Kidney tubule cell (primary cell): ENCODE data around the gene DHX38.
"Not testable (repeated sequence)": the region's sequence is repeated elsewhere in the genome, so short reads cannot be mapped to it uniquely, and the experiment has no call there.

Source experiments
- DNase-seq: peaks from one replicate; pipeline ENCODE4 v3.0.0-alpha.2; 2018; ENCODE audit warnings: low spot score

Gene DHX38

GRCh38 chr16:72093448-72094265 is at the start of gene DHX38, which contains the start of gene TXNL4B:
TSS of gene DHX38 (plus strand) at chr16:72093847. CDS start at chr16:72096158, 2,311 bp downstream.
TSS of gene TXNL4B (minus strand) at chr16:72093620. CDS start at chr16:72090749, 2,871 bp downstream.
- DNase-seq: peak; percentile 99

DNA sequence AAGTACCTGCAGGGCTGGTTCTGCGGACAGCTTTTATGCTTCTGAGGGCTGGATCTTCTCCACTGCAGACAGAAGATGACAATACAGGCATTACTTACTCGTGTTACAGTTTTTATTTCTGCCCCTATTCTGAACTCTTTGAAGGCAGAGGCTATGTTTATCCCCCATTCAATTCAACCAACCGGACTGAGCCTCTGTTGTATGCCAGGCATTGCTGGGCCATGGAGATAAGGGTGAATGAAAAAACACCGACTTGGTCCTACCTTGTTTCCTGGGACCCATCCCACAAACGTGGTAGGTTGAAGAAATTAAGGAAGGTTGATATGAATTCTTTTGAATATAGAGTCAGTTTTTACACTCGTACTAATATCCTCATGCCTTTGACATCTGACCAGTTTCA is 49.4 kb upstream of the DHX38 start:
- DNase-seq: no peak

- no peak for DNase-seq
Observed at GRCh38 chr16:72044825-72045359, 48.8 kb upstream of the DHX38 start.

DNA sequence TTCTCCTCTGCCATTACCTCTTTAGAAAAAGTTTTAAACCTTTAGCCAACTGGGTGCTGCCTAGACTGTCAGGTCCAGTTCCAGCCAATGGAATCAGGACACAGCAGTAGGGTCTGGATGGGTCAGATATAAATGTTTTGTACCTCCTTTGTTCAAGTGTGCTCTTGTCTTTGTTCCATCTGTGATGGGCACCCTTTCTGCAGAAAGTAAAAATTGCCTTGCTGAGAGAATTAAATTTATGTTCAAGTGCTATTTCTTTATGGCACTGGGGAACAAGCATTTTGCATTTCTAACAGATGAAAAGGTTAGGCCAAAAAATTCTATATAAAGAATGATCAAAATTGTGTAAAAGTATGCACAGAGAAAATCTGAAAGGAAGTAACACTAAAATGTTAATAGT is 44.5 kb upstream of the DHX38 start:
- no peak for DNase-seq

DNA sequence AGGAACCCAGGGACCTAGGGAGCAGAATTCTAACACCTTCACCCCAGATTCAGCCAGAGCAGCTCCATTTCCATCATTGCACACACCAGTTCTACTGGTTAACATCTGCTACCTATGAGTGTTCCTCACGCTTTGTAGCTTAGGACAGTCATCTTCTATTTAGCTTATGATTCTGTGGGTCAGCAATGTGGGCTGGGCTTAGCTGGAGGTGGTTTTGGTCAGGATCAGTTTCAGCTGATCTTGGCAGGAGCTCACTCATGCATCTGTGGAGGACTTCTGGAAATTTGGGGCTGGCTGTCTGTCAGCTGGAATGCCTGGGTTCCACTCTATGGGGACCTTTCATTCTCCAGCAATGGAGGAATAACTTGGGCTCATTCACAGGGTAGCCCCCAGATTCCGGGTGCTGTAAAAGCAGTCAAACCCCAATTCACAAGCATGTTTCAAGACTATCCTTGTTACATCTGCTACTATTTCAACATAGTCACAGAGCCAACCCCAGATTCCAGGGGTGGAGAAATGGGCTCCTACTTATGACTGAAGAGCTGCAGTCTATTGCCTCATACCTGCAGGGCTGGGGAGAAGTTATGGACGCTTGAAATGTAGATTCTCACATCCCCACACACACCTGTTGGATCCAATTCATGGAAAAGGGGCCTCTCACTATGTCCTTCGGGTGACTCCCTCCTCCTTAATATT is 42.7 kb upstream of the DHX38 start:
- DNase-seq: peak; percentile 36

GRCh38 chr16:72051818-72052217 is 41.8 kb upstream of the DHX38 start:
- no peak for DNase-seq

DNA sequence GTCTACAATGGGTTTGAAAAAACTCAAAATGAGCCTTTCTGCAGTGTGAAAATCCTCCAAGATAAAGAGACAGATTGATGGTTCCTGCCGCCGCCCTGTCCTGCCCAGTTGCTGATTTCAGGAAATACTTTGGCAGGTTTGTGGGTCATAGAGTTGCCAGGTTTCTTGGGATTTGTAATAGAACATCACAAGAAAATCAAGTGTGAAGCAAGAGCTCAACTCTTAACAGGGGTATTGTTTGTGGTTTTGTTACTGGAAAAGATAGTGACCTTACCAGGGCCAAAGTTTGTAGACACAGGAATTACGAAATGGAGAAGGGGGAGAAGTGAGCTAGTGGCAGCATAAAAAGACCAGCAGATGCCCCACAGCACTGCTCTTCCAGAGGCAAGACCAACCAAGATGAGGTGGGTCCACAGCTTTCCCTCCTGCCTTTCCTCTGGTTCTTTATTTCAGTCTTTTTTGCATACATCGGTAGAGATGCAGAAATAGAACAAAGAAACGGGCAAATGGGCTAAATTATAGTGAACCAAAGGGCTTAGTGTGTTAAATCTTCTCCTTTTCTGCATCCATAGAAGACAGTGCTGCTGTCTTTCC is 39.3 kb upstream of the DHX38 start, which contains the start of gene HP:
TSS of gene HP (plus strand) at position 252 of the 594 bp plus-strand sequence. CDS start at position 400, 148 bp downstream.
- DNase-seq: not testable (repeated sequence)

GRCh38 chr16:72055911-72056310 is 37.7 kb upstream of the DHX38 start:
- DNase-seq: no peak

GRCh38 chr16:72057313-72057712 is 36.3 kb upstream of the DHX38 start:
- not testable (repeated sequence) for DNase-seq

- DNase-seq: not testable (repeated sequence)
Observed at GRCh38 chr16:72059060-72059459, 34.6 kb upstream of the DHX38 start.

GRCh38 chr16:72060405-72060804 is 33.2 kb upstream of the DHX38 start:
- DNase-seq: no peak

GRCh38 chr16:72061564-72061963 is 32.1 kb upstream of the DHX38 start:
- no peak for DNase-seq

DNA sequence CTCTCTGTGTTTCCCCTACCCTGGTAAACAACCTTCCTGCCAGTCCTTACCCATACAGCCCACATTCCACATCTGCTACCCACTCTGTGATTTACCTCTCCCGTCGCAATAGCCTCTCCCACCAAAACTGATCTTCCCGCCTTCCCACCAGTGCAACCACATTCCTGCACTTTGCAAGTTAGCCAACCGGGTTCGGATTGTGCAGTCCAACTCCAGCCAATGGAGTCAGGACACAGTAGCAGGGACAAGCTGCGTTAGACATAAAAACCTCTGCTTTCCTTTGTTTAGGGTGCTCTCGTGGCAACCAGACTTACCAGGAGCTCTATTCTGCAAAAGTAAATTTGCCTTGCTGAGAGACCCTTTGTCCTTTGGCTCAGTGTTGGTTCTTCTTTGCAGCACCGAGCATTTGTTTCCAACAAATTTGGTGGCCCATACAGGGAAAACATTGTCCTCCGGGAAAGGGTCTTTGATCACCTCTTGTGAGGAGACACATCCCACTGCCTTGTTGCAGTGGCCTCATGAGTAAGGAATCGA is 29.2 kb upstream of the DHX38 start:
- DNase-seq: no peak

DNA sequence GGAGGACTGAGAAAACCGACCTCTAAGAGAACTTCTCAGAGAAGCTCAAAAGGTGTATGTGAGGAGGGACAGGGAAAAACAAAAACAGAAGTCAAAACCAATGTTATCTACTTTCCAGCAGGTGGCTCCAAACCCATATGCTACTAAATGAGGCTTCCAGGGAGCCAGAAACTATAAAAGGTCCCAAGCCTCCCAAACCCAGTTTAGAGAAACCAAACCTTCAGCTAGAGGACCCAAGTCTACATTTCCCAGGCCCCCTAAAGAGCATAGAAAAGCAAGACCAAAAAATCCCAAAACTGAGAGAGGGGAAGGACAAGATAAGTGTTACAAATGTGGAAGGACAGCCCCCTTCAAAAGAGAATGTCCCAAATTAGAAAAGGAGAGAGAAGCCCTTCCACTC is 26.9 kb upstream of the DHX38 start:
- DNase-seq: peak; percentile 46

GRCh38 chr16:72068930-72069329 is 24.7 kb upstream of the DHX38 start:
- DNase-seq: no peak

DNA sequence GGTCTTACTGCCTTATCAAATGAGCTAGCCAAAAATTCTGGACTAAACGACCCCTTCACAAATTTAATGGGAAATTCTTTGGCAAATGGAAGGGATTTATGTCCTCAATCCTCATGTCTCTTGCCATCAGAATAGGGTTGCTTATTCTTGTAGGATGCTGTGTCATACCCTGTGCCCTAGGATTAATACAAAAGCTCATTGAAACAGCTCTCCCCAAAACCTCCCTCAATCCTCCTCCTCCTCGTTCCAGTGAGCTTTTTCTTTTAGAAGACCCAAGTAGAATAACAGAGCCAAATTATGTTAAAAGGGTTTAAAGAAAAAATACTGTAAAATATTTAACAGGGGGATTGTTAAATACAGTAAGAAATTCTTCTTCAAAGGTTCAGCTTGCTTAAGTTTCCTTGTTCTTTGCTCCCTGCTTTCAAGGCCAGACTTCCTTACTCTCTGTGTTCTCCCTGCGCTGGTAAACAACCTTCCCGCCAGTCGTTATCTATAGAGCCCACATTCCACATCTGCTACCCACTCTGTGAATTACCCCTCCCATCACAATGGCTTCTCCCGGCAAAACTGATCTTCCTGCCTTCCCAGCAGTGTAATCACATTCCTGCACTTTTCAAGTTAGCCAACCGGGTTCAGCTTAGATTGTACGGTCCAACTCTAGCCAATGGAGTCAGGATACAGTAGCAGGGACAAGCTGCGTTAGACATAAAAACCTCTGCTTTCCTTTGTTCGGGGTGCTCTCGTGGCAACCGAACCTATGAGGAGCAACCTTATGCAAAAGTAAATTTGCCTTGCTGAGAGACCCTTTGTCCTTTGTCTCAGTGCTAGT is 20.9 kb upstream of the DHX38 start:
- DNase-seq: no peak

DNA sequence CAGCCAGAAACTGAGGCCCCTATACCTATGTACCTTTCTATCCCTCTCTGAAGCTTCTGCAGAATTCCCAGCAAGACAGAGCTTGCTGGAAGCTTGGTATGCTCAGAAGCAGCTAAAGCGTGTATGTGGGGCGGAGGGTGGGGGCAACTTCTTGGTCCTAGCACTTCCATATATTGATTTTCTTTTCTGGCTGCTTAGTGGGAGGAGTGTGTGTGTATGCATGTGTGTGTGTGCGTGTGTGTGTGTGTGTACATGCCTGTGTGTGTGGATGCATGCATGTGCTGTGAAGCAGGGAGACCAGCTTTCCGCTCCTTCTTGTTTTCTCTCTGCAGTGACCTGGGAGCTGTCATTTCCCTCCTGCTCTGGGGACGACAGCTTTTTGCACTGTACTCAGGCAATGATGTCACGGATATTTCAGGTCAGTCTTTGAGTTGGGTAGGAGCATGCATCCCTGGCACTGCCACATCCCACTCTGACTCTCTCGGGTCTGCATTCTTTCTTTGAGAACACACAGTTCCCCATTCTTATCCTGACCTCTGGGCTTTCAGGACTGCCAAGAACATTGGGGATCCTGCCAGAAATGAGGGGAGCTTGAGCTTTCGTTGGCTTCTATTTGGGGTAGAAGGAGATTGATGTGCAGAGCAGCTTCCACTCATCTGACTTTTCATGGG is 20.0 kb upstream of the DHX38 start:
- DNase-seq: no peak

DNA sequence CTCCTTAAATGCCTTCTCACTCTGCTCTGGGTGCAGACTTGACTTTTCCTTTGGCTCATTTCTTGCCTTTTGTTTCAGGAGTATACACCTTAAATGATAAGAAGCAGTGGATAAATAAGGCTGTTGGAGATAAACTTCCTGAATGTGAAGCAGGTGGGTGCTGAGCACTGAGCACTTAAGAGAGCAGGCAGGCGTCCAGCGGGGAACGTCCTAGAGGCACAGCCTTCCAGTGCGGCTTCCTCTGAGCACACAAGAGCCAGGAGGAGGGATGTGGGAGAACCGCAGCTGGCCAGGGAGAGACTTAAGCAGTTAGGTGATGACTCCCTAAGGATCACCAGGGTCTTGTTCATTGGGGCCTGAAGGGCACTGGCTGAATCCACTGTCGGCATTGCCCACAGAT is 18.6 kb upstream of the DHX38 start:
- DNase-seq: not testable (repeated sequence)

GRCh38 chr16:72076991-72077706 is 16.5 kb upstream of the DHX38 start:
- DNase-seq: not testable (repeated sequence)
